ENCODE measurements around the gene BORCS6.

Gene BORCS6

DNA sequence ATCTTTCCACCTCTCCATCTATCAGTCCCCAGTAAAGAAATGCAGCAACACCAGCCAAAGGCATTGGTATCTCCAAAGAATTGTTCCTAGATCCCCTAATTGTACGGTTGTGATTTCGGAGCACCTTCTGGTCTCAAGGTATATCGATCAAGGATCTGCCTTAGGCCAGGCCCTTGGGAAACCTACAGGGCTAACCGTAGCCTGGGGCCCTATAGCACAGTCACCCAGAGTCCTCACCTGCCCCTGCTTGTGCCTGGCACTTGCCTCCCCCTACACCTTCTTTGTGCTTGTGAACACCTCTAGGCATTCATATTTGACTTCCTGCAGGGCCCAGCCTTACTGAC lies 37.2 kb upstream of the BORCS6 start:
- no peak for DNase-seq (ENCODE audit: low read depth)
- TF ChIP-seq, protein P1, sequence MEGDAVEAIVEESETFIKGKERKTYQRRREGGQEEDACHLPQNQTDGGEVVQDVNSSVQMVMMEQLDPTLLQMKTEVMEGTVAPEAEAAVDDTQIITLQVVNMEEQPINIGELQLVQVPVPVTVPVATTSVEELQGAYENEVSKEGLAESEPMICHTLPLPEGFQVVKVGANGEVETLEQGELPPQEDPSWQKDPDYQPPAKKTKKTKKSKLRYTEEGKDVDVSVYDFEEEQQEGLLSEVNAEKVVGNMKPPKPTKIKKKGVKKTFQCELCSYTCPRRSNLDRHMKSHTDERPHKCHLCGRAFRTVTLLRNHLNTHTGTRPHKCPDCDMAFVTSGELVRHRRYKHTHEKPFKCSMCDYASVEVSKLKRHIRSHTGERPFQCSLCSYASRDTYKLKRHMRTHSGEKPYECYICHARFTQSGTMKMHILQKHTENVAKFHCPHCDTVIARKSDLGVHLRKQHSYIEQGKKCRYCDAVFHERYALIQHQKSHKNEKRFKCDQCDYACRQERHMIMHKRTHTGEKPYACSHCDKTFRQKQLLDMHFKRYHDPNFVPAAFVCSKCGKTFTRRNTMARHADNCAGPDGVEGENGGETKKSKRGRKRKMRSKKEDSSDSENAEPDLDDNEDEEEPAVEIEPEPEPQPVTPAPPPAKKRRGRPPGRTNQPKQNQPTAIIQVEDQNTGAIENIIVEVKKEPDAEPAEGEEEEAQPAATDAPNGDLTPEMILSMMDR (IDR thresholded peaks at IDR 0.05; ENCODE audit: insufficient read depth, low read depth, low read length, missing control alignments): no peak
- H3K4me3 ChIP-seq (ENCODE audit: low read depth, low read length): peak overlapping the region; percentile 40

GRCh38 chr17:8226536-8227237 lies 36.7 kb upstream of the BORCS6 start:
- DNase-seq (ENCODE audit: low read depth): peak; percentile 90
- TF ChIP-seq, protein P1 (IDR thresholded peaks at IDR 0.05; ENCODE audit: insufficient read depth, low read depth, low read length, missing control alignments): no peak
- peak overlapping the region; percentile 40 for H3K4me3 ChIP-seq (ENCODE audit: low read depth, low read length)

DNA sequence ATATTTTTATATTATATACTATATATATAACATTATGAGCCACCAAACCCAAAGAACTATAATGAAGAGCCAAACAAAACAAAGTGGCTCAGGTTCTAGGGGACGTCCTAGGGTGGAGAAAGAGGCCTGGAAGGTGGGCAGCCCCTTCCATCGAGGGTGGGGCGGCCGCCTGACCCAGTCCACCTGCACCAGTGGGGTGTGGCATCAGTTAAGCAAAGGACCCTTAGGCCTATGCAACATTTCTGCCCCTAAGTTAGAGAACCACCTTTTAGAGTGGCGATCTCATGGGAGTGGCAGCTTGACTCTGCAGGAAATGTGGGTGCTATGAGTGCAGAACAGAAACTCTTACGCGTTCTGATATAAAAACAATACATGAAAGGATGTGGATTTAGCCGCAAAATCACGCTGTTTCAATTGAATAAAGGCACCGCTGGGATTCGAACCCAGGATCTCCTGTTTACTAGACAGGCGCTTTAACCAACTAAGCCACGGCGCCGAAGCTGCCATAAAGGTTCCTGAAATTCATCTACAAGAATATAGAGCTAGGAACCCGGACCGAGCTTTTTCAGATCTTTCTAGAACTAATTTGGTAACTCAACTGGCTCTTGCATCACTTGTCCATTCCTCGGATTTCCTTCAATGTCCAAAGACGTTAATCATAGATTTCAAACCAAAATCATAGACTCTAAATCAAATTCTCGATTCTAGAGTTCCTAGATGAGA lies 36.0 kb upstream of the BORCS6 start:
- peak; percentile 89 for DNase-seq (ENCODE audit: low read depth)
- TF ChIP-seq, protein P1 (IDR thresholded peaks at IDR 0.05; ENCODE audit: insufficient read depth, low read depth, low read length, missing control alignments): no peak

DNA sequence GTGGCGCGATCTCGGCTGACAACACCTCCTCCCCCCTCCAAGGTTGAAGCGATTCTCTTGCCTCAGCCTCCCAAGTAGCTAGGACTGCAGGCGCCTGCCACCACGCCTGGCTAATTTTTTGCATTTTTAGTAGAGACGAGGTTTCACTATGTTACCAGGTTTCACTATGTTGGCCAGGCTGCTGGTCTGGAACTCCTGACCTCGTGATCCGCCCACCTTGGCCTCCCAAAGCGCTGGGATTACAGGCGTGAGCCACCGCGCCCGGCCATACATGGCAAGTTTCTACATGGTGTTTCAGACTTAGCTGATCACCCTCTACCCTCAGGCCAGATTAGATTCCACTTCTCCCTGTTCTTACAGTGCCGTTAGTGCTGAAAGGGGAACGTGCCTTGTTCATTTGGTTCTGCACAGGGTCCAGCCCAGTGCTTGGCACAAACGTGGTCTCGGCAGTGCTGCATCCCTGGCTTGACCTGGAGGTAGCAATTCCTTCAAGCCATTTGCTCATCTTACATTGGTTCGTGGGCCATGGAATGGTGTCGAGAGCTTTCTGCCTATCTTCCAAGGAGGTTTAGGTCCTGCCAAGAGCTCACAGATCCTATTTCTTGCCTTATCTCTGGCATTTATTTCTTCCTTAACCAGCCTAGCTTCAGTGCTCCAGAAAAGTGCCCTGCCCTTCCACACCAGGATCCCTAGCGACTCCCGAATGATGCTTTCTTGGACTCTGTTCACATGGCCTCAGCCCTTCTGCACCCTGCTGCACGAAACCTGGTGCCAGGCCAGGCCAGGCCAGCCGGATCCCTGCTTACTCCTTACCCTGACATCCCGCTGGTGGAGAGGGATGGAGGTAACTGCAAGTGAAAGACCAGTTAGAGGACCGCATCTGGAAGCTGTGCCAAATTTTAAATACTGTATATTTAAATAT lies 35.2 kb upstream of the BORCS6 start:
- DNase-seq (ENCODE audit: low read depth): peak; percentile 16
- no peak overlapping the region for H3K4me3 ChIP-seq (ENCODE audit: low read depth, low read length)
- TF ChIP-seq, protein P1 (IDR thresholded peaks at IDR 0.05; ENCODE audit: insufficient read depth, low read depth, low read length, missing control alignments): no peak

More for the DNA sequence above, 36.0 kb upstream of the BORCS6 start:
- H3K4me3 ChIP-seq (ENCODE audit: low read depth, low read length): peak overlapping the region; percentile 40

- TF ChIP-seq, protein P1 (IDR thresholded peaks at IDR 0.05; ENCODE audit: insufficient read depth, low read depth, low read length, missing control alignments): peak; percentile 41
- peak overlapping the region; percentile 58 for H3K4me3 ChIP-seq (ENCODE audit: low read depth, low read length)
- peak; percentile 90 for DNase-seq (ENCODE audit: low read depth)
These were observed 33.6 kb upstream of the BORCS6 start for GRCh38 chr17:8223356-8224126.

Measured in GM12865 (cell line).